ENCODE data around the gene CCDC91. TPM values are rescaled to one million over a fixed set of nuclear protein-coding genes. Genes with fewer than 3 reads are reported as not detected.

CCDC91 gene
- total and polyA plus RNA-seq, 2 donors (not counting 1 experiment from before 2014, with no cell fraction given): 23.9 to 47.6 TPM

GRCh38 chr12:28568704-28569103 is 378.4 kb downstream of the CCDC91 start:
- no peak overlapping the region for H3K9ac ChIP-seq (ENCODE audit: insufficient read depth, low read length)
- DNase-seq (ENCODE audit: low read depth in 2 of 2): peak in 1 of 2 donors; percentile 72
- no peak overlapping the region for H3K4me3 ChIP-seq (replicated peaks in 1 of 4; ENCODE audit: control extremely low read depth in 1 of 4, insufficient read depth in 1 of 4, low read depth in 3 of 4, low read length in 4 of 4)
- H4K20me1 ChIP-seq (ENCODE audit: control insufficient read depth, extremely low read depth, insufficient read depth, low read length): no peaks in the 10 kb centered on the region
- no peaks in the 10 kb centered on the region for H3K79me2 ChIP-seq (ENCODE audit: control insufficient read depth, insufficient read depth, low read length)
- TF ChIP-seq CTCF (conservative IDR thresholded peaks at IDR 0.05 in 1 of 2, IDR thresholded peaks at IDR 0.05 in 1 of 2; ENCODE audit: low read depth in 1 of 2, low read length in 2 of 2): no peak
- no peak for TF ChIP-seq EZH2 (IDR thresholded peaks at IDR 0.05; ENCODE audit: low read length, missing control alignments)
- peak overlapping the region; percentile 32 for H3K4me2 ChIP-seq (ENCODE audit: extremely low read depth, insufficient read depth, low read length)
- H3K27me3 ChIP-seq (ENCODE audit: control insufficient read depth, insufficient read depth, low read length): no peaks in the 10 kb centered on the region
- no peaks in the 10 kb centered on the region for H3K36me3 ChIP-seq (ENCODE audit: control insufficient read depth, insufficient read depth, low read length)
- peak overlapping the region; percentile 76 for H3K27ac ChIP-seq (ENCODE audit: insufficient read depth, low read length)
- no peak overlapping the region for H2AFZ ChIP-seq (ENCODE audit: low read length)
- no peaks in the 10 kb centered on the region for H3K9me3 ChIP-seq (ENCODE audit: control insufficient read depth, insufficient read depth, low read depth, low read length)
- peaks cover 26% of the 10 kb centered on the region for H3K4me1 ChIP-seq (ENCODE audit: control insufficient read depth, extremely low read depth, insufficient read depth, low read length)

GRCh38 chr12:28569698-28570411 is 379.6 kb downstream of the CCDC91 start:
- H2AFZ ChIP-seq (ENCODE audit: low read length): peak overlapping the region; percentile 8
- no peaks in the 10 kb centered on the region for H3K79me2 ChIP-seq (ENCODE audit: control insufficient read depth, insufficient read depth, low read length)
- no peaks in the 10 kb centered on the region for H3K9me3 ChIP-seq (ENCODE audit: control insufficient read depth, insufficient read depth, low read depth, low read length)
- DNase-seq (ENCODE audit: low read depth in 2 of 2): peak; percentile 78 to 93
- H3K27ac ChIP-seq (ENCODE audit: insufficient read depth, low read length): peak overlapping the region; percentile 76
- TF ChIP-seq CTCF (conservative IDR thresholded peaks at IDR 0.05 in 1 of 2, IDR thresholded peaks at IDR 0.05 in 1 of 2; ENCODE audit: low read depth in 1 of 2, low read length in 2 of 2) (no peak), EZH2 (IDR thresholded peaks at IDR 0.05; ENCODE audit: low read length, missing control alignments) (no peak)
- H3K27me3 ChIP-seq (ENCODE audit: control insufficient read depth, insufficient read depth, low read length): no peaks in the 10 kb centered on the region
- peak overlapping the region; percentile 76 for H3K4me2 ChIP-seq (ENCODE audit: extremely low read depth, insufficient read depth, low read length)
- no peaks in the 10 kb centered on the region for H3K36me3 ChIP-seq (ENCODE audit: control insufficient read depth, insufficient read depth, low read length)
- peaks cover 23% of the 10 kb centered on the region for H3K4me1 ChIP-seq (ENCODE audit: control insufficient read depth, extremely low read depth, insufficient read depth, low read length)
- no peaks in the 10 kb centered on the region for H4K20me1 ChIP-seq (ENCODE audit: control insufficient read depth, extremely low read depth, insufficient read depth, low read length)
- peak overlapping the region; percentile 27 for H3K9ac ChIP-seq (ENCODE audit: insufficient read depth, low read length)
- H3K4me3 ChIP-seq (replicated peaks in 1 of 4; ENCODE audit: control extremely low read depth in 1 of 4, insufficient read depth in 1 of 4, low read depth in 3 of 4, low read length in 4 of 4): peak overlapping the region in 2 of 4 experiments; percentile 17

GRCh38 chr12:28570811-28571210 is 380.6 kb downstream of the CCDC91 start:
- H3K27ac ChIP-seq (ENCODE audit: insufficient read depth, low read length): no peak overlapping the region

More at GRCh38 chr12:28570811-28571210, 380.6 kb downstream of the CCDC91 start:
- Histone ChIP-seq H3K4me1 (ENCODE audit: control insufficient read depth, extremely low read depth, insufficient read depth, low read length) (peaks cover 23% of the 10 kb centered on the region), H3K4me2 (ENCODE audit: extremely low read depth, insufficient read depth, low read length) (no peak overlapping the region), H3K27me3 (ENCODE audit: control insufficient read depth, insufficient read depth, low read length) (no peaks in the 10 kb centered on the region), H2AFZ (ENCODE audit: low read length) (no peak overlapping the region), H3K9me3 (ENCODE audit: control insufficient read depth, insufficient read depth, low read depth, low read length) (no peaks in the 10 kb centered on the region), H3K4me3 (replicated peaks in 1 of 4; ENCODE audit: control extremely low read depth in 1 of 4, insufficient read depth in 1 of 4, low read depth in 3 of 4, low read length in 4 of 4) (no peak overlapping the region), H3K9ac (ENCODE audit: insufficient read depth, low read length) (no peak overlapping the region), H4K20me1 (ENCODE audit: control insufficient read depth, extremely low read depth, insufficient read depth, low read length) (no peaks in the 10 kb centered on the region), H3K79me2 (ENCODE audit: control insufficient read depth, insufficient read depth, low read length) (no peaks in the 10 kb centered on the region), H3K36me3 (ENCODE audit: control insufficient read depth, insufficient read depth, low read length) (no peaks in the 10 kb centered on the region)
- TF ChIP-seq EZH2 (IDR thresholded peaks at IDR 0.05; ENCODE audit: low read length, missing control alignments) (no peak), CTCF (conservative IDR thresholded peaks at IDR 0.05 in 1 of 2, IDR thresholded peaks at IDR 0.05 in 1 of 2; ENCODE audit: low read depth in 1 of 2, low read length in 2 of 2) (no peak)
- DNase-seq (ENCODE audit: low read depth in 2 of 2): no peak

Measured in fibroblast of lung (primary cell).